Gastrocnemius medialis (tissue), 4 donors: ENCODE results near the gene OR51L1. TPM values are rescaled to one million over a fixed set of nuclear protein-coding genes. Genes with fewer than 3 reads are reported as not detected.
A peak's percentile ranks its signal among the peaks of the same experiment; 100 is the strongest.

Source experiments
- ATAC-seq, 2 donors: fragments of 150-250 bp; one replicate each; pipeline ENCODE4 v1.9.1; 2016
- DNase-seq, 2 donors: peaks; one replicate each; pipeline ENCODE4 v3.0.0-alpha.2; 2019
- H3K27ac ChIP-seq, 4 donors: fragments of 200-600 bp; sonication (generic); 1 replicate in 1 of 4; 2 replicates in 3 of 4; pipeline ENCODE4 v1.5.1; 2016 to 2018; ENCODE audit warnings: mild to moderate bottlenecking in 2 of 4, moderate library complexity in 1 of 4
- H3K27me3 ChIP-seq, 3 donors: fragments of 200-600 bp; sonication (generic) in 2 of 3; 1 replicate in 1 of 3; 2 replicates in 2 of 3; pipeline versions ENCODE4 v1.5.1 to v1.6.0; 2016 to 2019; ENCODE audit warnings: mild to moderate bottlenecking in 1 of 3, moderate library complexity in 1 of 3
- H3K36me3 ChIP-seq, 2 donors: fragments of 200-600 bp; sonication (generic) in 1 of 2; one replicate each; pipeline ENCODE4 v1.5.1; 2017 to 2018
- H3K4me1 ChIP-seq, 2 donors: fragments of 200-600 bp; sonication (generic) in 1 of 2; one replicate each; pipeline ENCODE4 v1.5.1; 2016 to 2017; ENCODE audit warnings: mild to moderate bottlenecking in 2 of 2
- H3K4me3 ChIP-seq, 4 donors: fragments of 200-600 bp; sonication (generic) in 3 of 4; 1 replicate in 1 of 4; 2 replicates in 3 of 4; pipeline ENCODE4 v1.5.1; 2016 to 2019; ENCODE audit warnings: mild to moderate bottlenecking in 2 of 4
- H3K9me3 ChIP-seq, 3 donors: fragments of 200-600 bp; sonication (generic) in 2 of 3; 1 replicate in 1 of 3; 2 replicates in 2 of 3; pipeline ENCODE4 v1.5.1; 2016 to 2019
- CTCF ChIP-seq, 5 experiments: fragments of 450-650 bp in 3 of 5; fragments of 200-600 bp in 2 of 5; sonication (generic) in 2 of 5; IDR thresholded peaks in 4 of 5; conservative IDR thresholded peaks in 1 of 5; 1 replicate in 4 of 5; 2 replicates in 1 of 5; pipeline ENCODE4 v1.5.1; 2016 to 2019; ENCODE audit warnings: antibody characterized with exemption in 5 of 5, mild to moderate bottlenecking in 3 of 5, moderate library complexity in 3 of 5
- POLR2A ChIP-seq, 2 donors: fragments of 450-650 bp; IDR thresholded peaks; one replicate each; pipeline ENCODE4 v1.6.1; 2017; ENCODE audit warnings: antibody characterized with exemption in 2 of 2, mild to moderate bottlenecking in 2 of 2, moderate library complexity in 2 of 2
- in situ Hi-C, 4 donors: fragments of 200-750 bp; cut with MboI; loops; one replicate each; pipeline versions ENCODE4 v1.15.0 to v1.8.0; 2017; ENCODE audit warnings: low sequenced_read_pairs in 4 of 4
- intact Hi-C: fragments of 100-400 bp; cut with DNase I; formaldehyde crosslinking; loops from one replicate; pipeline ENCODE4 v1.15.1; 2023; ENCODE audit warnings: low total_unique reads
- total RNA-seq, 4 donors: library from RNA; depleted of rRNA; stranded (reverse); fragments of >200 nt; gene quantifications; one replicate each; pipeline versions ENCODE4 v1.1.0 to v1.2.3, GENCODE V29; 2016

The OR51L1 gene
- total RNA-seq, 4 donors from 2014 or later: not detected

- intact Hi-C loops: no loop called here
- no peaks in the 10 kb centered on the region for H3K4me1 ChIP-seq
- no peaks in the 10 kb centered on the region for H3K36me3 ChIP-seq
- no peak for DNase-seq
- H3K27ac ChIP-seq: no peak overlapping the region
- no peak overlapping the region for H3K4me3 ChIP-seq
- H3K27me3 ChIP-seq: no peaks in the 10 kb centered on the region
- in situ Hi-C loops: loop anchor here in 1 of 4 donors (25.0 kb wide), 1 partner anchor 354 kb away; the partner anchor contains the start of genes OR51D1 and OR51E1
- H3K9me3 ChIP-seq: no peaks in the 10 kb centered on the region
- no peak for ATAC-seq
- TF ChIP-seq CTCF (IDR thresholded peaks at IDR 0.05 in 4 of 5, conservative IDR thresholded peaks at IDR 0.05 in 1 of 5) (no peak), POLR2A (IDR thresholded peaks at IDR 0.05) (no peak)
These were observed 3.6 kb upstream of the OR51L1 start for GRCh38 chr11:4991060-4991459.

- Histone ChIP-seq H3K36me3 (no peaks in the 10 kb centered on the region), H3K27me3 (no peaks in the 10 kb centered on the region), H3K27ac (no peak overlapping the region), H3K4me1 (no peaks in the 10 kb centered on the region), H3K9me3 (no peaks in the 10 kb centered on the region), H3K4me3 (no peak overlapping the region)
- ATAC-seq: no peak
- no peak for TF ChIP-seq POLR2A (IDR thresholded peaks at IDR 0.05)
- peak in 3 of 5 experiments; percentile 25 to 34 (median 32) for TF ChIP-seq CTCF (IDR thresholded peaks at IDR 0.05 in 4 of 5, conservative IDR thresholded peaks at IDR 0.05 in 1 of 5)
- no peak for DNase-seq
- intact Hi-C loops: loop anchor here (5.0 kb wide), 1 partner anchor 367 kb away; the partner anchor contains the start of gene OR51D1
- in situ Hi-C loops: loop anchor here in 1 of 4 donors (25.0 kb wide), 1 partner anchor 367 kb away; the partner anchor contains the start of genes OR51D1 and OR51E1
These were observed 10.0 kb downstream of the OR51L1 start for GRCh38 chr11:5004424-5005274.

GRCh38 chr11:5007561-5007960 is 12.9 kb downstream of the OR51L1 start:
- in situ Hi-C loops: loop anchor here in 1 of 4 donors (25.0 kb wide), 1 partner anchor 370 kb away; the partner anchor contains the start of genes OR51D1 and OR51E1
- no peak overlapping the region for H3K4me3 ChIP-seq
- no peaks in the 10 kb centered on the region for H3K9me3 ChIP-seq
- no peaks in the 10 kb centered on the region for H3K27me3 ChIP-seq
- DNase-seq (no peak), ATAC-seq (no peak)
- no peak for TF ChIP-seq CTCF (IDR thresholded peaks at IDR 0.05 in 4 of 5, conservative IDR thresholded peaks at IDR 0.05 in 1 of 5)
- TF ChIP-seq POLR2A (IDR thresholded peaks at IDR 0.05): no peak
- H3K36me3 ChIP-seq: no peaks in the 10 kb centered on the region
- H3K27ac ChIP-seq: no peak overlapping the region
- no peaks in the 10 kb centered on the region for H3K4me1 ChIP-seq
- intact Hi-C loops: no loop called here

GRCh38 chr11:5011254-5011653 is 16.6 kb downstream of the OR51L1 start:
- no peak for DNase-seq
- intact Hi-C loops (no loop called here), in situ Hi-C loops (loop anchor here in 1 of 4 donors (25.0 kb wide), 1 partner anchor 374 kb away; the partner anchor contains the start of genes OR51D1 and OR51E1)
- Histone ChIP-seq H3K4me3 (no peak overlapping the region), H3K27ac (no peak overlapping the region), H3K4me1 (no peaks in the 10 kb centered on the region), H3K9me3 (no peaks in the 10 kb centered on the region), H3K27me3 (no peaks in the 10 kb centered on the region), H3K36me3 (no peaks in the 10 kb centered on the region)
- ATAC-seq: no peak
- TF ChIP-seq CTCF (IDR thresholded peaks at IDR 0.05 in 4 of 5, conservative IDR thresholded peaks at IDR 0.05 in 1 of 5) (no peak), POLR2A (IDR thresholded peaks at IDR 0.05) (no peak)
